HG03354 (cell line): ENCODE measurements around the gene GNB2.

Source experiments
- ATAC-seq: cut with Tn5 transposase; IDR thresholded peaks from one replicate; pipeline ENCODE4 v1.9.1; 2021; ENCODE audit warnings: mild to moderate bottlenecking; ENCODE audit not compliant: unreplicated experiment, poor library complexity, severe bottlenecking

Gene GNB2

GRCh38 chr7:100673302-100673941, at the start of gene GNB2:
Gene GNB2, plus strand, starts transcription at chr7:100673740. Its CDS starts 2,526 bp downstream, at chr7:100676266.
- peak; percentile 60 for ATAC-seq

GRCh38 chr7:100623951-100624824, 49.4 kb upstream of the GNB2 start:
- no peak for ATAC-seq

GRCh38 chr7:100626055-100626454, 47.5 kb upstream of the GNB2 start:
- ATAC-seq: no peak

DNA sequence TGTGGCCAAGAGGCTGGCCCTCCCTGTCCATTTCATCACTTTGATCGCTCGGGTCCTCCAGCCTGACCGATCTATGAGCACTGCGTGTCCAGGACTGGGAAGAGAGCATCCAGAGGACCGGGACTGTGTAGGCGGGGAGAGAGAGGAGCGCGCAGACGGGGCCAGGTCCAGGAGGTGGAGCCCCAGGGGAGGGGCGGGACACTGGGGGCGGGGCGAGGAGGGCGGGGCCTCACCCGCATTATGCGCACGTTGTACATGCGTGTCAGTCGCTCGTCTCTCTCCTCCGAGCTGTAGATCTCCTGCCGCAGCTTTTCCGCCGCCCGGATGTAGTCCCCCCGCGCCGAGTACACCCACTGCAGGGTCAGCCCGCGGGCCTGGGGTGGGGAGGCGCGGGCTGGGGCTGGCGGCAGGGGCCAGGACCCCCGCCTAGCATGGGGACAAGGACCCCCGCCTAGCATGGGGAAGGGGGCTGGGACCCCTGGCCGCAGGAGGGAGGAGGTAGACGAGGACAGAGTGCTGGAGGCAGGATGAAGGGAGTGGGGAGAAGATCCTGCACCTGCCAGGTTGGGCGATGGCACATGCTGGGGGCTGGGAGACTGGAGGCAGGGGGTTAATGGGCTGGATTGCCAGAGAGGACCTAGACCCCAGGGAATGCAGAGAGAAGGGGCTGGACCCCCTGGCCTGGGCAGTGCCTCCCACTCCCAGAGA, 46.9 kb upstream of the GNB2 start:
- ATAC-seq: peak; percentile 88

DNA sequence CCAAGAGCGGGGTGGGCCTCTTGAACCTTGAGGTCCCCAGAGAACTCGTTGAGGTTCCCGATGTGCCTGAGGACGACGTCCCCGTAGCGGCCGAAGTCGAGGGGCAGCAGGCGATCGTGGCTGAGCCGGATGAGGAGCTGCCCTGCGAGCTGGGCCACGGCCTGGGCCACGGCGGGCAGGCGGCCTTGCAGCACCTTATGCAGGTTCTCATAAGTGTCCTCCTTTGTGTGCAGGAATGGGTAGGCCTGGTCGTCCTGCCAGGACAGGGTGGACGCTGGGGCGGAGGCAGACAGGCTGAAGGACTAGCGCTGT, 46.3 kb upstream of the GNB2 start:
- no peak for ATAC-seq

DNA sequence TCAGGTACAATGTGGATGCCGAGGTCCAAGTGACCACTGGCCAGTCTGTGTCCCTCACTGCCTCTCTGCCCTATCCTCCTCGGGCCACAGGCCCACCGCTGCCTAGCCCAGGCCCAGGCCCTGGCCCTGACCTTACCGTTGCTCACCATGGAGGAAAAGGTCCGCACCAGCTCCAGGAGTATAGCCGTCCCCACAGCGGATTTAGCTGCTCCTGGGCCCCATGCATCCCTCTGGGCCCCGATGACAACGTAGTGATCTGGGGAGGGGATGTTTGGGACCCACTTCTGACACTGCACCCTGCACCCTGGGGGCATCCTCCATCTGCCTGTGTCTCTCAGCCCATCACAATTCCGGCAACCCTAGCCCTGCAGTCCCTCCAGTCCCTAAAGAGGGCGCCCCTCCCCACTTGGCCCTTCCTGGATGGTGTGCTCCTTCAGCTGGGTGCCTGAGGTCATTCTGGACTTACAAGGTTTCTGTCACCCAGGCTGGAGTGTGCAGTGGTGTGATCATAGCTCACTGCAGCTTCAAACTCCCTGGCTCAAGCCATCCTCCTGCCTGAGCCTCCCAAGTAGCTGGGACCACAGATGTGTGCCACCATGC, 44.3 kb upstream of the GNB2 start:
- no peak for ATAC-seq

GRCh38 chr7:100630066-100630465, 43.5 kb upstream of the GNB2 start:
- no peak for ATAC-seq

DNA sequence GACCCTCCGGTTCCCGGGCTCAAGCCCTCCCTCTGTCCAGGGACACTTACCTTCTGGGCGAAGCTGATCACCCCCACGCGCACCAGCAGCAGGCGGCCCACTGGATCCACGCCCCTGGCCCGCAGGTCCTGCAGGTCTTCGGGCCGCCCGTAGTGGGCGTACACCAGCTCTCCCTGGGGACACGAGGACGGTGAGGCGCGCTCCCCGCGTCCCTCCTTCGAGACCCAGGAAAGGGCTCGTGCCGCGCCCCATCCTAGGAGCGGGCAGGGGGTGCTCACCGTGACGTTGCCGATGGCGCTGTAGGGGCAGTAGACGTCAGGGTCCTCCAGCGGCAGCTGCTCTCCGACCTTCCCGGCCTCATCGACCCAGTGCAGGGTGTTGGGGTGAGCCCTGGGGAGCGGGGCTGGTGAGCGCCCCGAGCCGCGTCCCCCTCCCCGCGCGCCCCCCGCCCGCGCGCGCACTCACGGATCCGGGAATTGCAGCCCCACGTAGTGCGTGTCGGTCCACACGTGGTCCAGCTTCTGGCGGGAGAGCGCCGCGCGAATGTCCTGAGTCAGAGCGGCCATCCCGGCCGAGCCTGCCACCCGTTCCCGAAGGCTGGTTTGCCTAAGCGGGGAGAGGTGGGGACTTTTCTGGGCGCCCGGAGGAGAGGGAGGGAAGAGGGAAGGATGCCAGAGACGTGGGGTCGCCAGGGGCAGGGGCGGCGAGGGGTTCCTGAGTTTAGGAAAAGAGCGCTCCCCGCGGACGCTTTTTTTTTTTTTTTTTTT, 40.4 kb upstream of the GNB2 start:
- ATAC-seq: no peak

GRCh38 chr7:100639995-100640516, 33.5 kb upstream of the GNB2 start:
- ATAC-seq: no peak

GRCh38 chr7:100640517-100641440, 32.8 kb upstream of the GNB2 start:
- ATAC-seq: no peak

- no peak for ATAC-seq
Measured at GRCh38 chr7:100641463-100641859, 32.1 kb upstream of the GNB2 start, which contains the start of gene TFR2. Gene TFR2, minus strand, starts transcription at chr7:100641552. Its CDS starts 43 bp downstream, at chr7:100641509.

GRCh38 chr7:100641860-100642533, 31.5 kb upstream of the GNB2 start:
- no peak for ATAC-seq

GRCh38 chr7:100642534-100642907, 31.0 kb upstream of the GNB2 start:
- no peak for ATAC-seq

GRCh38 chr7:100649826-100650565, 23.5 kb upstream of the GNB2 start:
- ATAC-seq: no peak

- no peak for ATAC-seq
Measured at GRCh38 chr7:100654908-100655831, 18.4 kb upstream of the GNB2 start.
